PFSK-1 (cell line): ENCODE data around the gene APCDD1.

ENCODE experiments used
- POLR2AphosphoS5 ChIP-seq: IDR thresholded peaks from 2 replicates; pipeline ENCODE4 v1.6.1; 2012; ENCODE audit warnings: low read depth, mild to moderate bottlenecking, control low read depth, low read length, moderate library complexity
- REST ChIP-seq, 2 experiments: IDR thresholded peaks; 2 replicates each; pipeline versions ENCODE4 v1.6.1 to v1.8.0; 2011 to 2012; ENCODE audit warnings: low read depth in 2 of 2, low read length in 2 of 2, control low read depth in 1 of 2, inconsistent platforms in 1 of 2, mild to moderate bottlenecking in 1 of 2, moderate library complexity in 1 of 2; ENCODE audit not compliant: insufficient read depth in 1 of 2
- TAF1 ChIP-seq: IDR thresholded peaks from 2 replicates; pipeline ENCODE4 v1.6.1; 2012; ENCODE audit warnings: low read length, control low read depth, borderline replicate concordance; ENCODE audit not compliant: insufficient read depth

GRCh38 chr18:10424585-10425307, 29.7 kb upstream of the APCDD1 start:
- TF ChIP-seq REST (IDR thresholded peaks at IDR 0.05; ENCODE audit: insufficient read depth in 1 of 2, low read depth in 2 of 2, low read length in 2 of 2) (no peak), TAF1 (no peak), POLR2AphosphoS5 (no peak)
